HG03432 (cell line): ENCODE measurements around the gene MSRB1.
"Not testable (repeated sequence)": the region's sequence is repeated elsewhere in the genome, so short reads cannot be mapped to it uniquely, and the experiment has no call there.

ENCODE experiments used
- ATAC-seq: cut with Tn5 transposase; IDR thresholded peaks from one replicate; pipeline ENCODE4 v1.9.1; 2021; ENCODE audit warnings: mild to moderate bottlenecking, moderate library complexity; ENCODE audit not compliant: unreplicated experiment

MSRB1 gene

GRCh38 chr16:1903845-1904840 is 38.9 kb downstream of the MSRB1 start:
- ATAC-seq: no peak

- no peak for ATAC-seq
Measured at GRCh38 chr16:1903220-1903574, 39.8 kb downstream of the MSRB1 start.

- no peak for ATAC-seq
Measured at GRCh38 chr16:1902547-1903219, 40.3 kb downstream of the MSRB1 start.

- ATAC-seq: no peak
Measured at GRCh38 chr16:1900452-1900774, 42.6 kb downstream of the MSRB1 start.

GRCh38 chr16:1899641-1900451 is 43.2 kb downstream of the MSRB1 start:
- ATAC-seq: no peak

GRCh38 chr16:1897692-1898091 is 45.3 kb downstream of the MSRB1 start:
- not testable (repeated sequence) for ATAC-seq

GRCh38 chr16:1895949-1896675 is 46.9 kb downstream of the MSRB1 start:
- ATAC-seq: no peak

- no peak for ATAC-seq
Measured at GRCh38 chr16:1895068-1895467, 47.9 kb downstream of the MSRB1 start.

- no peak for ATAC-seq
Measured at GRCh38 chr16:1890708-1891050, 52.3 kb downstream of the MSRB1 start.

- no peak for ATAC-seq
Measured at GRCh38 chr16:1890024-1890707, 52.8 kb downstream of the MSRB1 start.
